AG20443 (cell line): Measurements from ENCODE around the gene MAP2.
A peak's percentile ranks its signal among the peaks of the same experiment; 100 is the strongest.
"Not testable (repeated sequence)": the region's sequence is repeated elsewhere in the genome, so short reads cannot be mapped to it uniquely, and the experiment has no call there.

ENCODE experiments used
- DNase-seq: peaks from one replicate; pipeline ENCODE4 v3.0.0; 2012; ENCODE audit warnings: low spot score, mixed read lengths

Gene MAP2

DNA sequence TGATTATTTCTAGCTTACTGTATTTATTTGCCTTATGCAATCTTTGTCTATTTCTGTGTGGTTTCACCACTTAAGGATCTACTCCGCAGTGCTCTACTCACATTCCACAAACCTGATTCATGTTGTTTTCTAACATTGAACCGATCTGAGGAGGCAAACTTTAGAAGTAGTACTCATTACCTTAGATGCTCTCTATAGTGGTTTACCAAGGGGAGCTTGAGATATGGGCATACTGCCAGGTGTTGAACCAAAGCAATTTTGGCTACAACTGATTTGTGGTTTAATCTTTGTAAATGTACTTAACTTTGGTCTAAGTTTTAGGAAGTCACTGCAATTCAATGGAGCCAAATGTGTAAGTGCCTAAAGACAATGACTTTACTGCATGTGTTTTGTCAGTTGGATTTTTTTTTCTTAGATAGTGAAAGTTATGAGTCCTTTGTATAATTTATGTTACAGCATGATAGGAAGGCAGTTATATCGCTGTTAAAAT lies 50.1 kb downstream of the MAP2 start:
- peak; percentile 62 for DNase-seq

DNA sequence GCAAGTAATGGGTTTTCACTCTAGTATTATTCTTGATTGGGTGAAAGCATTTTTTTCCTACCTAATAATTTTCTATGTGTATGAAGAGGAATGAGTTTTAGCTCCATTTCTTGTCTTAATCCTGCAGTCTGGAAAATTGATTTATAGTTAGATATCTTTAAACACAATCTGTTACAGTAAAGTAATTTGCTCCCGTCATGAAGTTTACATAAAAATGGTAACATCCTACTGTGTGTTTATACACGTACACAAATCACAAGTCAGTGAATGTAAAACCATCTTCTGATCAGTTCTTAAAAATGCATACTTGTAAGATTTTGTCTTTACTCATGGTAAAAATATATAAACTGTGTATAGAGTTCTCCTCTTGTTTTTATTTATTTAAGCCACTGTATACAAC lies 51.1 kb downstream of the MAP2 start:
- no peak for DNase-seq

DNA sequence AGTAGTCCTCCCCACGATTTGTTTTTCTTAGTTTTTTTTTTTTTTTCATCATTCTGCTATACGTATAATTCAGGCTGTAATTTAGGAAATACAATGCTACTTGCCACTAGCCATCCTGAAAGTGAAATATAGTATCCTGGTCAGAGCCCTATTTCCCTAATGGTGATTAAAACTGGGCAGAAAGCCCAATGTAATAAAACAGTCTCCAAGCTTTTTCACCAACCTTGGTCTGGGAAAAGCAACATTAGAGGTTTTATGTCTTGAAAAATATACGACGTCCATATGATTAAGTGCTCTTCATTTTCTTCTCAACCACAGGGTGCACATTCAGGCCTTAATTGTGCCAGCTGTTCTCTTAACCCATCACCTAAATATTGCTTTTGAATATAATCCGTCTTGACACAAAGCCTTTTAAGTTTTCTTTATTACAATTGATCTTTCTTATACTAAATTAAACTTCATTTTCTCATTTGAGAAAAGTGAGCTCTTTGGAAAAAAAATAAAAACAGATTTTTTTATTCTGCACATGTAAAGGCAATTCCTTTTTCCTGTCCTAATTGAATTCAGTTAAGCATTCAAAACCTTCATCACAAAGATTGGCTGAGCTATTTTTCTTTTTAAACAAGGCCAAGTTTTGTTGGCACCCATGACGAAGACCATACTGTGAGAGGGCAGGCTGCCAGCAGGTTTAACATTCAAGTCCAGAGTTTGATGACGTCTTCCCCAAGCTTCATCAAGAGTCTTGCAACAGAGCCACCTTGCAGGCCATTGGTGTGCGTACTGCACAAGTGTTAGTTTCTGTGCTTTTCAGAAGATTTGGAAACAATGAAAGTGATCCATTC lies 52.7 kb downstream of the MAP2 start:
- DNase-seq, result no peak

DNA sequence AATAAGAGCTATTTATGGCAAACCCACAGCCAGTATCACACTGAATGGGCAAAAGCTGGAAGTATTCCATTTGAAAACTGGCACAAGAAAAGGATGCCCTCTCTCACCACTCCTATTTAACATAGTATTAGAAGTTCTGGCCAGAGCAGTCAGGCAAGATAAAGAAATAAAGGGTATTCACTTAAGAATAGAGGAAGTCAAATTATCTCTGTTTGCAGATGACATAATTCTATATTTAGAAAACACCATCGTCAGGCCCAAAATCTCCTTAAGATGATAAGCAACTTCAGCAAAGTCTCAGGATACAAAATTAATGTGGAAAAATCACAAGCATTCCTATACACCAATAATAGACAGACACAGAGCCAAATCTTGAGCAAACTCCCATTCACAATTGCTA lies 68.4 kb downstream of the MAP2 start:
- not testable (repeated sequence) for DNase-seq

DNA sequence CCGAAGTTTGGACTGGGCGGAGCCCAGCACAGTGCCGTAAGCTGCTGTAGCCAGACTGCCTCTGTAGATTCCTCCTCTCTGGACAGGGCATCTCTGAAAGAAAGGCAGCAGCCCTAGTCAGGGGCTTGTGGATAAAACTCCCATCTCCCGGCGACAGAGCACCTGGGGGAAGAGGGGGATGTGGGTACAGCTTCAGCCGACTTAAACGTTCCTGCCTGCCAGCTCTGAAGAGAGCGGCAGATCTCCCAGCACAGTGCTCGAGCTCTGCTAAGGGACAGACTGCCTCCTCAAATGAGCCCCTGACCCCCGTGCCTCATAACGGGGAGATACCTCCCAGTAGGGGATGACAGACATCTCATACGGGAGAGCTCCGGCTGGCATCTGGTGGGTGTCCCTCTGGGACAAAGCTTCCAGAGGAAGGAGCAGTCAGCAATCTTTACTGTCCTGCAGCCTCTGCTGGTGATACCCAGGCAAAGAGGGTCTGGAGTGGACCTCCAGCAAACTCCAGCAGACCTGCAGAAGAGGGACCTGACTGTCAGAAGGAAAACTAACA lies 71.3 kb downstream of the MAP2 start:
- DNase-seq, result not testable (repeated sequence)

DNA sequence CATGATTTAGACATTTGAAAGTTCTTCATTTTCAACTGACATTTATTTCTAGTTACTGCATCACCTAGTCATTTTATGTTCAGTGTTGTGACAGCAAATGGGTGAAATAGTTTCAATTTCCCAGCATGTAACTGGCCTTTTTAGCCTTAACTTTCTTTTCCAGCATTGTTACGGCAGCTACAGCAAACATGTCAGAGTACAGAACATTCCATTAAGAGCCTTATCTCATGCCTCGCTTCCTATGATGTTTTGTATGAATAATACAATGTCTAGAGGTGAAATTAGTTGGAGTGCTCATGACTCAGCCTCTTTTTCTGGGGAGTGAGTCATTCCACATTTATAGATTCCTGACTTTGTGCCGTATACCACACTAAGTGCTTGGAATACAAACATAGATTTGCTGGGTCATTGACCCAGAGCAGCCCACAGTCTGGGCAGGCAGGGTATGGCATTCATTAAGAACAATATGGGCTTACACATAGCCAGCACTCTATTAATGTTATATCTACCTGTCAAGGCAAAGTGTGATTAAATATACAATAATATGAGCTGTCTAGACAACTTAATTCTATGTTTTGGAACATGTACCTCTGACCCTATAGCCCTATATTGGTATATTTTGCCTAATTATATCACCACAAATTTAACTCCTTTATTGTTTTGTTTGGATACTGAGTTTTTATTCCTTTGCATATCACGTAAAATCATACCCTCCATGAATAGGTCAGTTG lies 72.2 kb downstream of the MAP2 start:
- peak; percentile 83 for DNase-seq

DNA sequence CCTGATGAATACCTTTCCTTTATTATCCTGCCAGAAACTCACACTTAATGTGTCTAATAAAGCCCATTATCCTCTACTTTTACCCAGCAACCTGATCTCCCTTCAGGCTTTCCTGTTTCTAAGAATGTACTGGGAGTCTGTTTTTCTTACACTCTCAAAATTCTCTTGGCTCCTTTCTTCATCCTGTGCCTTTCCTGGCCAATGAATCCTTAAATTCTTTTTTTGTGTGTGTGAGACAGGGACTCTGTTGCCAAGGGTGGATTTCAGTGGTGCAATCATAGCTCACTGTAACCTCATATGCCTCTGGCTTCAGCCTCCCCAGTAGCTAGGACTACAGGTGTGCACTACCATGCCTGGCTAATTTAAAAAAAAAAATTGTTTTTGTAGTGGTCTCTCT lies 72.7 kb downstream of the MAP2 start:
- DNase-seq, result peak; percentile 36

DNA sequence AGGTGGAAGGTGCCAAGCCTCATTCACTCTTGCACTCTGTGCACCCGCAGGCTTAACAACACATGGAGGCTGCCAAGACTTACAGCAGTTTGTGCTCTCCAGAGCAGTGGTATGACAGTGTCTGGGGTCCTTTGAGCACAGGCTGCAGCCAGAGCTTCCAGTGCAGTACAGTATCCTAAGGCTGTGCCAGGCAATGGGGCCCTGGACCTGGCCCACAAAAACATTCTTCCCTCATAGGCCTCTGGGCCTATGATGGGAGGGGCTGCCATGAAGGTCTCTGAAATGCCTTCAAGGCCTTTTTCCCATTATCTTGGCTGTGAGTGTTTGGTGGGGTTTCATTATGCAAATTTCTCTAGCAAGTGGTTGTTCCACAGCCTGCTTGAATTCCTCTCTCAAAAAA lies 74.8 kb downstream of the MAP2 start:
- no peak for DNase-seq

DNA sequence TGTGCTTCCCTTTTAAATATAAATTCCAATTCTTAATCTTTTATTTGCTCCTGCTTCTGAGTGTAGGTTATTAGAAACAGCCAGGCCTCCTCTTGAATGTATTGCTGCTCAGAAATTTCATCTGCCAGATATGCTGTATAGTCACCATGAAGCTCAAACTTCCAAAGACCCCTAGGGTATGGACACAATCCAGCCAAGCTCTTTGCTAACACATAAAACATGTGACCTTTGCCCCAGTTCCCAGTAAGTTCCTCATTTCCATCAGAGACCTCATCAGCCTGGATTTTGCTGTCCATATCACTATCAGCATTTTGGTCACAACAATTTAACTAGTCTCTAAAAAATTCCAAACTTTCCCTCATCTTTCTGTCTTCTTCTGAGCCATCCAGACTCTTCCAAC lies 75.2 kb downstream of the MAP2 start:
- DNase-seq, result no peak

DNA sequence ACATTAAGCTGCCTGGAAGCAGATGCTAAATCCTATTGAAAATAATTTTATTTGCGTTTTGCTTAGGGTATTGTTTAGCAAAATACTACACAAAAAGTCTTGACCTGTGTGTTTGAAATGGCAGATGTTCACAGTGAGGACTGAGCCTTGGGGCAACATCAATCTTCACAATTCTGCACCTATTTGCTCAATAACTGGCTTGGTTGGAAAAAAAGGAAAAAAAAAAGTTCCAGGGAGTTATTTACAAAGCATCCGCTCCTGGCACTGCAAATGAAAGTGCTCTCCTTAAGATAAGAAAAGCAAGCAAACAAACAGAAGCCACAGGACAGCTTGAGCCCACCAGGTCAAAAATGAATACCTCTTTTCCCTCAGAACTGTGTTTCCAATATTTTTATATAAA lies 77.7 kb downstream of the MAP2 start:
- no peak for DNase-seq

DNA sequence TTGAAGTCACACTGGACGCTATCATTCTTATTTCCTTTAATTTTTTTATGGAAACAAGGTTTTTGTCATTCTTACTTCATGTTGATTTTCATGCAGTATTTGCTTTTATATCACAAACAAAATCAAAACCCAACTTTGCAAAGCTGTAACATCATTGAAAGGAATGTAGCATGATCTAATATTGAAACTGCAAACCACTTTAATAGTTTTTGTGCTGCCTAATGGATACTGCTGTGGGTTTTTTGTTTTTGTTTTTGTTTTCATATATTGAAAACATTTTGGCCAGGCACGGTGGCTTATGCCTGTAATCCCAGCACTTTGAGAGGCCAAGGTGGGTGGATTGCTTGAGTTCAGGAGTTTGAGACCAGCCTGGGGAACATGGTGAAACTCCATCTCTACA lies 81.6 kb downstream of the MAP2 start:
- peak; percentile 9 for DNase-seq

DNA sequence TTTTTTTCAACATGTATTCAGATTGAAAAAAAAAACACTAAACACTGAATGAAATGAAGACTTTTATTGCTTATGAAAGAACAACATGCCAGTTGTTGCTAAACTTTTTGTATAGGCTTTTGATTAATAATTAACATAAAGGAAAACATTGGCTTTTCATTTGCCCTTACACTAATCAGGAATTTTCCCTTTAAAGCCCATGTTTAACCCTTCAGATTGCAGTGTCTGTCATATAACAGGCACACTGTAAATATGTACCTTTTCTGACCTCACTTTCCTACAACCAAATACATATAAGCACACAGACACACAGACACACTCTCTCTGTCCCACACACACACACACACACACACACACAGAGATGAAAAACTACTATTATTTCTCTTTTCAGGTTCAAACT lies 84.4 kb downstream of the MAP2 start:
- no peak for DNase-seq

DNA sequence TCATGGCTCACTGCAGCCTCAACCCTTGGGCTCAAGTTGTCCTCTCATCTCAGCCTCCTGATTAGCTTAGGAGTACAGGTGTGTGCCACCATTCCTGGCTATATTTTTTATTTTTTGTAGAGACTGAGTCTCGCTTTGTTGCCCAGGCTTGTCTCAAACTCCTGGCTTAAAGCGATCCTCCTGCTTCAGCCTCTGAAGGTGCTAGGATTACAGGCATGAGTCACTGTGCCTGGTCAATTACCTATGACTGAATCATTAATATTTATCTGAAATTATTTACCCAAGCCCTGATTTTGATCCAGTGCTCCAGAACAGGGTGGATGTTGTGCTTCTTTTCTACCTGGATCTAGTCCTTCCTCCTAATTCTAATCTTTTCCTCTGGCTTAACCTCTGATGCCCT lies 87.8 kb downstream of the MAP2 start:
- DNase-seq, result no peak

DNA sequence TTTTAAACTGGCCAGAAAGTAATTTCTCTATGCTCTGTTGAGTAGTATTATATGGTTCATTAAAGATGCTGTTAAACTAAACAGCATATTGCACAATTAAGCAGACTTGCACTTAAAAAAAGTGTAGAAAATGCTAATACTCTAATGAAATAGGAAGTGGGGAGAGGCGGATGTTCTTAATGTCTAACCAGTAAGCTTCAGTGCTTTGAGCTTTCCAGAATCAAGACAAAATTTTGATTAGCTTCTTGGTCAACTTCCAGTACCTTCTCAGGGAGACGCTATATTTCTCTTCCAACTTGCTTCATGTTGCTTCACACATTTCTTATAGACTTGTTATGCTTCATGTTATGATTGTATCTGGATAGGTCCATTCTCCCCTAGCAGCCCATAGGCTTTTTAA lies 89.1 kb downstream of the MAP2 start:
- no peak for DNase-seq

DNA sequence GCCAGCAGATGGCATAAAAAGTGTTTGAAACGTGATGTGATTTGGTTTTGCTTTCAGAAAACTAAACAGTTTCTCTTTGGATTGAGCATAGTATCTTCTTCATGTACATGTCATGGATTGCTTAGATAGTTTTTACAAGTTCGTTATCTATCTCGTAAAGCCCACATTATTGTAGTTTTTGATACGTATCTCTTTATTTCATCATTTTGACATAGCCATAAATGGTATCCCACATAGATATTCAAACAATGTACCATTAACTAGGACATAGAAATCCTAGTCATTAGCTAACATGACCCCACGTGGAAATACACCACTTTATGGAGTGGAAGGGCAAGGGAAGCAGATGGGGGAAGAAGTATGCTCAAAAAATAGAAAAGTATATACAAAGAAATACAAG lies 93.6 kb downstream of the MAP2 start:
- DNase-seq, result no peak

DNA sequence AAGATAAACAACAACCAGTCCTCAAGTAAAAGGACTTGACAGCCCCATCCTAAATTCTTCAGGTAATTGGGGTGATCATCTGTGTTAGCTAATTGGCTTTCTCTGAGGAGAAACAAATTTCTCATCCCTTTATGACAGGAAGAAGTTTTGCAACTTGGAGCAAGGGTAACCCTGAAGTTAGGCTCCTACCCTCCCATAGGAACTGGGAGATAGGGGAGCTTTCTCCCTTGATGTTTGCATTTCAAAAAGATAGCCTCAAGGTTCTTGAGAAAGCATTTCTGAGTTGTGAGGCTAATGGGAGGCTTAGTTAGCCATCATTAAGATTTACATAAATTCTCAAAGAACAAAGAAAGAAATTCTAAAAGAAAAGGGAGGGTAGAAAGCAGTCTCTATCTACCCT lies 95.4 kb downstream of the MAP2 start:
- no peak for DNase-seq

DNA sequence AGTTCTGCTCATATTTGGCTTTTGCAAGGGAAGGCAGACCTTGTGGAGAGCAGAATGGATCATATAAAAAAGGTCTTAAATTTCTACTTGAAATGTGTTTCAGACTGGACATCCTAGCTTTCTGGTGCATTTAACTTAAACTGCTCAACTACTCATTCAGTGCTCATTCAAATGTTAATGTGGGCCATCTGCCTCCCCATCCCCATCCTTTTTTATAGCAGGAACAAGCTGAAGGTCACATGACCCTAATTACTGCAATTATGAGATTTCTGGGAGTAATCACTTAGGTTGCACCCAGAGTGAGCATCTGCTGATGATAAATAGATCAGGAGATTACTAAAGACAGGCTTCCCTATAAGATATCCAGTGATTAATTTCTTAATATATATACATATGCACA lies 96.1 kb downstream of the MAP2 start:
- DNase-seq, result no peak

DNA sequence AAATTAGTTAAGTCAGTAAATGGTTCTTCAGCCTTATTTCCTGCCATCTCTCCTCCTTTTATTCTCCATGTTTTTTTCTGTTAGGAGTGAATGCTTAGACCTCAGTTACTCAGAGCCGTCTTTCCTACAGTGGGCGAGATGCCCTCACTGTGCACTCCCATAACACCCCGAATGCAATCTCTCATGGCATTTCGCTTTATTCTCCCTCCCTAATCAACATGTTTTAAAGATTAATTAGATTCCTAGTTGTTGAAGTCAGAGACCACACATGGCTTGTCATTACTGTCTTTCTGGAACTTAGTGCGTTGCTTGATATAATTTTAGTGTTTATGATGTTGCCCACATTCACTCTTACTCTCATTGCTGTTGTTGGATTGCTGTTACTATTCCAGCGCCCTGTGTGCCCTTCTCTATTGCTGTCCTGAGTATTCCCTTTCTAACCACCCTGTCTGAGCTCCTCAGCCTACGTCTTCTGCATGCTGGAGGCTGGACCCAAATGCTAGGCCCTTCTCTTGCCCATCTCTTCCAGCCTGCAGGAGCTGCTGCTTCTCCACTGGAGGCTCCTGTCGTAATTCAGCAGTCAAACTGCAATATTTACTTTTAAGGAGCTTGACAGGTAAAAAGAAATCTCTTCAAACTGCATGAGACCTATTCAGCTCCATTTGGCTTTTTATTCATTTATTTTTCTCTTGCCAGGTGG lies 99.3 kb downstream of the MAP2 start:
- no peak for DNase-seq

DNA sequence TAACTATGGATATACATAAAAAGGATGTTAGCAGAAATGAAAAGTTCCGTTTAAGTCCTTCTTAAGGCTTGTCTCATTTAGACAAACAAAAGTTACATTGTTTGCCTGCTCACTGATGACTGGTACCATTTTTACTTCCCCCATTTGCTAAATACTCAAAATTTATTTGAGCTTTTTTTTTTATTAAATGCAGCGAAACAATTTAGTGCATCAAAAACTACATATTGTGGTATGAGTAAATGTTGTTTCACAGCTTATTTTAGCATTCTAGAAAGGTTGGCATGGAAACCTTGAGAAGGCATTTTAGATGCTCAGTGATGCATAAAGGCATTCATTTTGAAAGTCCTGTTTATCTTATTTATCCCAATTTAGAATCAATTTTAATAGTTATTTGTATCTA lies 100.0 kb downstream of the MAP2 start:
- DNase-seq, result no peak

DNA sequence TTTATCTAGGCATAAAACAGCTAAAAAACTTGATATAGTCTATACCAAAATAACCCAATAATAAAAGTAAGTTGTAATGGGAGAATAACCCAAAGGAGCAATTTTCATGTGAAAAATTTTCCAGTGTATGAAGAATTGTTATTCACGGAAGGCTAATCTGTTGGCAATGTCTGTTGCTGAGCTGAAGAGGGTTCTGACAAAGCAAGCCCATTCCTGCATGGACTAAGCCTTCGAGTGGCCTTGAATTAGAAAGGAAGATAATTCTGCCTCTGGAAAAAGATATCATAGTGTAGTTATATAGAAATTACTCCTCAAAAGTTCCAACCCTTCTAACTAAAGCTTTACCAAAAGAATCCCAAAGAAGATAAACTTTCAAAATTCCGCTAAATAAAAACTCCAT lies 101.5 kb downstream of the MAP2 start:
- DNase-seq, result no peak

DNA sequence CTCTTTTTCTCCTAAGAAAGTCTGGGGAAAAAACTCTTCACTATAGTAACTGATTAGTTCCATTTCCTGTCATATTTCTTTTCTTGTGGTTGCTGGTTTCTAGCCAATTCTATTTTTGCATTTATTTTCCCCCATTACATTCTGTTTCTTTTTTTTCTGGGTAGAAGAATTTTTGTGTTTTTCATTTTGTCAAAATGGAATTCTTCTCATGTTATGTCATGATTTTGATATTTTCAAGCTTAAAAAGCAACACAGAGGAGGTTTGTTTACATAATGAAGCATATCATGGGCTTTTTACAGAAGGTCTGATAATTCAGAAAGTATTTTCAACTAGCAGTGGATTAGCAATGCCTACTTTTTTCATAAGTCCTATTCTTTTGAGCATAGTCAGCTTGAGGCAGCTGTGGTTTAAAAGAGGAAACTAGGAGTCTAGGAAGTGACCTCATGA lies 102.0 kb downstream of the MAP2 start:
- DNase-seq, result peak; percentile 44

DNA sequence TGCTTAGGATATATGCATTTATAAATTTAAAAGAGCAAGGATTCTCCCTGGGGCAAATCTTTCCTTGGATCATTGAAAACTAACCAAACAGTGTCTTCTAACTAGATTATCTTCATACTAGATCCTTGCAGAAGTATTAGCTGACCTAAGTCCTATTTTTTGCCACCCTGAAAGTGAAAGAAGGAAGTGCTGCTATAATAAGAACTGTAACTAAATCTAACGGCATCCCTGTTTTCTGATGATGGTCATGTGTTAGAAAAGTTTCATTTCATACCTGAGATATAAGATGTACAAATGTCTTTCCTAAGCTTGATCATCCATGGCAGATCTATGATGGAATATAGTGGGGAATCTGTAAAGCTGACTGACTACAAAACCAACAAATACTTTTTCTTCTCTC lies 102.7 kb downstream of the MAP2 start:
- DNase-seq, result no peak

DNA sequence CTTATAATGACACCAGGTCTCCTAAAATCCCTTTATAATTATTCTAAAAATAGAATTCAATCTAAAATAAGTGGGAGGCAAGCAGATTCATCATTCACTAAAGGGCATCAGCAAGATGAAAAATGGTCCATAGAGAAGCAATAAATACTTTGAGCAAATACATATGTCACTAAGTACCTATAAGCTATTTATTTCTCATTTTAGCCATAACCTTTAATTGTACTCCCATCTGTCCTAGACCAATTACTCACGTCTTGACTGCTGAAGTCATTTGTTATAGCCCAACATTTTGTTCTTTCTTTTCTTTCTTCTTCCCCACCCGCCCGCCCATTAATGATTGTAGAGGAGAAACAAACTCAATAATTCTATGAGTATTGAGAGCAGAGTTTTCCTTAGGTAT lies 105.7 kb downstream of the MAP2 start:
- no peak for DNase-seq
